Mammary epithelial cell (primary cell): ENCODE data around the gene ZMYND12.

Source experiments
- EZH2 ChIP-seq: IDR thresholded peaks from 2 replicates; pipeline ENCODE4 v1.6.1; 2012; ENCODE audit warnings: low read length, inconsistent platforms, borderline replicate concordance
- TF ChIP-seq, protein P1 (sequence below), 2 donors: IDR thresholded peaks in 1 of 2; conservative IDR thresholded peaks in 1 of 2; 2 replicates each; pipeline ENCODE4 v1.5.1; 2011 to 2012; ENCODE audit warnings: inconsistent platforms in 2 of 2, low read length in 2 of 2, mild to moderate bottlenecking in 2 of 2, control low read depth in 1 of 2, low read depth in 1 of 2; ENCODE audit not compliant: insufficient read depth in 1 of 2; ENCODE audit errors: extremely low read depth in 1 of 2

- TF ChIP-seq, protein P1, sequence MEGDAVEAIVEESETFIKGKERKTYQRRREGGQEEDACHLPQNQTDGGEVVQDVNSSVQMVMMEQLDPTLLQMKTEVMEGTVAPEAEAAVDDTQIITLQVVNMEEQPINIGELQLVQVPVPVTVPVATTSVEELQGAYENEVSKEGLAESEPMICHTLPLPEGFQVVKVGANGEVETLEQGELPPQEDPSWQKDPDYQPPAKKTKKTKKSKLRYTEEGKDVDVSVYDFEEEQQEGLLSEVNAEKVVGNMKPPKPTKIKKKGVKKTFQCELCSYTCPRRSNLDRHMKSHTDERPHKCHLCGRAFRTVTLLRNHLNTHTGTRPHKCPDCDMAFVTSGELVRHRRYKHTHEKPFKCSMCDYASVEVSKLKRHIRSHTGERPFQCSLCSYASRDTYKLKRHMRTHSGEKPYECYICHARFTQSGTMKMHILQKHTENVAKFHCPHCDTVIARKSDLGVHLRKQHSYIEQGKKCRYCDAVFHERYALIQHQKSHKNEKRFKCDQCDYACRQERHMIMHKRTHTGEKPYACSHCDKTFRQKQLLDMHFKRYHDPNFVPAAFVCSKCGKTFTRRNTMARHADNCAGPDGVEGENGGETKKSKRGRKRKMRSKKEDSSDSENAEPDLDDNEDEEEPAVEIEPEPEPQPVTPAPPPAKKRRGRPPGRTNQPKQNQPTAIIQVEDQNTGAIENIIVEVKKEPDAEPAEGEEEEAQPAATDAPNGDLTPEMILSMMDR (conservative IDR thresholded peaks at IDR 0.05 in 1 of 2, IDR thresholded peaks at IDR 0.05 in 1 of 2; ENCODE audit: extremely low read depth in 1 of 2, insufficient read depth in 1 of 2, low read depth in 1 of 2, low read length in 2 of 2) = no peak
- TF ChIP-seq EZH2 = no peak
These were observed 37.3 kb downstream of the ZMYND12 start for GRCh38 chr1:42418516-42418915.
